IPS-15b (cell line): ENCODE measurements around the gene KRT6B.

ENCODE experiments used
- H3K27me3 ChIP-seq: one replicate; pipeline ENCODE4 v1.6.1; 2013; ENCODE audit warnings: low read length; ENCODE audit not compliant: control insufficient read depth, insufficient read depth
- H3K36me3 ChIP-seq: one replicate; pipeline ENCODE4 v1.6.1; 2013; ENCODE audit warnings: low read length; ENCODE audit not compliant: control insufficient read depth, insufficient read depth
- H3K4me1 ChIP-seq: one replicate; pipeline ENCODE4 v1.6.1; 2013; ENCODE audit warnings: mild to moderate bottlenecking, low read length; ENCODE audit not compliant: control insufficient read depth, insufficient read depth
- H3K4me3 ChIP-seq: one replicate; pipeline ENCODE4 v1.5.1; 2013; ENCODE audit warnings: low read depth, low read length
- H3K9ac ChIP-seq: one replicate; pipeline ENCODE4 v1.6.1; 2013; ENCODE audit warnings: low read depth, mild to moderate bottlenecking, low read length
- H3K9me3 ChIP-seq: one replicate; pipeline ENCODE4 v1.6.1; 2013; ENCODE audit warnings: mild to moderate bottlenecking, low read length; ENCODE audit not compliant: control insufficient read depth, insufficient read depth

The KRT6B gene

GRCh38 chr12:52403561-52403960, 48.4 kb downstream of the KRT6B start:
- Histone ChIP-seq H3K4me3 (no peak overlapping the region), H3K36me3 (no peaks in the 10 kb centered on the region), H3K4me1 (no peaks in the 10 kb centered on the region), H3K9ac (no peak overlapping the region), H3K9me3 (no peaks in the 10 kb centered on the region), H3K27me3 (no peaks in the 10 kb centered on the region)

GRCh38 chr12:52402873-52403540, 48.9 kb downstream of the KRT6B start:
- H3K4me1 ChIP-seq, result no peaks in the 10 kb centered on the region
- no peak overlapping the region for H3K4me3 ChIP-seq
- no peaks in the 10 kb centered on the region for H3K27me3 ChIP-seq
- H3K9me3 ChIP-seq, result no peaks in the 10 kb centered on the region
- H3K9ac ChIP-seq, result no peak overlapping the region
- H3K36me3 ChIP-seq, result no peaks in the 10 kb centered on the region

- Histone ChIP-seq H3K36me3 (no peaks in the 10 kb centered on the region), H3K9me3 (no peaks in the 10 kb centered on the region), H3K9ac (no peak overlapping the region), H3K4me3 (no peak overlapping the region), H3K4me1 (no peaks in the 10 kb centered on the region), H3K27me3 (no peaks in the 10 kb centered on the region)
These were observed 49.6 kb downstream of the KRT6B start for GRCh38 chr12:52402377-52402776.

- no peaks in the 10 kb centered on the region for H3K9me3 ChIP-seq
- H3K4me1 ChIP-seq, result no peaks in the 10 kb centered on the region
- H3K36me3 ChIP-seq, result no peaks in the 10 kb centered on the region
- H3K9ac ChIP-seq, result no peak overlapping the region
- H3K4me3 ChIP-seq, result no peak overlapping the region
- no peaks in the 10 kb centered on the region for H3K27me3 ChIP-seq
These were observed 50.0 kb downstream of the KRT6B start for GRCh38 chr12:52401926-52402325.

GRCh38 chr12:52401526-52401925, 50.4 kb downstream of the KRT6B start:
- no peak overlapping the region for H3K4me3 ChIP-seq
- H3K9ac ChIP-seq, result no peak overlapping the region
- no peaks in the 10 kb centered on the region for H3K9me3 ChIP-seq
- no peaks in the 10 kb centered on the region for H3K36me3 ChIP-seq
- no peaks in the 10 kb centered on the region for H3K4me1 ChIP-seq
- H3K27me3 ChIP-seq, result no peaks in the 10 kb centered on the region

- Histone ChIP-seq H3K9me3 (no peaks in the 10 kb centered on the region), H3K27me3 (no peaks in the 10 kb centered on the region), H3K4me3 (no peak overlapping the region), H3K4me1 (no peaks in the 10 kb centered on the region), H3K36me3 (no peaks in the 10 kb centered on the region), H3K9ac (no peak overlapping the region)
These were observed 51.0 kb downstream of the KRT6B start for GRCh38 chr12:52400906-52401305.

- Histone ChIP-seq H3K4me1 (no peaks in the 10 kb centered on the region), H3K9me3 (no peaks in the 10 kb centered on the region), H3K9ac (no peak overlapping the region), H3K27me3 (peaks cover 4% of the 10 kb centered on the region), H3K4me3 (no peak overlapping the region), H3K36me3 (no peaks in the 10 kb centered on the region)
These were observed 52.2 kb downstream of the KRT6B start for GRCh38 chr12:52399756-52400155.

- Histone ChIP-seq H3K36me3 (no peaks in the 10 kb centered on the region), H3K9me3 (no peaks in the 10 kb centered on the region), H3K4me1 (no peaks in the 10 kb centered on the region), H3K27me3 (peaks cover 4% of the 10 kb centered on the region), H3K9ac (no peak overlapping the region), H3K4me3 (no peak overlapping the region)
These were observed 53.8 kb downstream of the KRT6B start for GRCh38 chr12:52398176-52398575.

- no peak overlapping the region for H3K4me3 ChIP-seq
- no peaks in the 10 kb centered on the region for H3K36me3 ChIP-seq
- H3K9ac ChIP-seq, result no peak overlapping the region
- H3K9me3 ChIP-seq, result no peaks in the 10 kb centered on the region
- H3K4me1 ChIP-seq, result no peaks in the 10 kb centered on the region
- H3K27me3 ChIP-seq, result peaks cover 4% of the 10 kb centered on the region
These were observed 55.3 kb downstream of the KRT6B start for GRCh38 chr12:52396656-52397055.
